Activated B cell treated with CpG ODN at 0.5 μM for 24 hours (primary cell): ENCODE results near the gene CROCC2. TPM values are rescaled to one million over a fixed set of nuclear protein-coding genes. Genes with fewer than 3 reads are reported as not detected.
A peak's percentile ranks its signal among the peaks of the same experiment; 100 is the strongest.

Experiments used
- ATAC-seq: fragments of 200-7000 bp; cut with Tn5 transposase; one replicate; pipeline ENCODE4 v1.10.0; 2021; ENCODE audit warnings: low read depth, mild to moderate bottlenecking, moderate library complexity
- CTCF ChIA-PET: fragments of 350-600 bp; sonication (Branson Sonifier 250); formaldehyde crosslinking; loops from one replicate; lab custom pipeline; 2021; ENCODE audit warnings: antibody characterized with exemption; lab: Charles Lee
- POLR2A ChIA-PET: fragments of 350-600 bp; sonication (Branson Sonifier 250); formaldehyde crosslinking; loops from one replicate; lab custom pipeline; 2021; ENCODE audit warnings: antibody characterized with exemption; lab: Charles Lee
- DNase-seq: peaks from one replicate; pipeline ENCODE4 v3.0.0; 2022
- H3K27ac Mint-ChIP-seq: one replicate; pipeline ENCODE4 v1.8.0; 2020; ENCODE audit warnings: mixed read lengths
- H3K27me3 Mint-ChIP-seq: one replicate; pipeline ENCODE4 v1.8.0; 2021; ENCODE audit warnings: mixed read lengths
- H3K36me3 Mint-ChIP-seq: one replicate; pipeline ENCODE4 v1.8.0; 2021; ENCODE audit warnings: low read depth, mixed read lengths
- H3K4me1 Mint-ChIP-seq: one replicate; pipeline ENCODE4 v1.8.0; 2021; ENCODE audit warnings: mixed read lengths
- H3K4me3 Mint-ChIP-seq: one replicate; pipeline ENCODE4 v1.8.0; 2020; ENCODE audit warnings: mild to moderate bottlenecking, mixed read lengths
- H3K9me3 Mint-ChIP-seq: one replicate; pipeline ENCODE4 v1.8.0; 2020; ENCODE audit warnings: mixed read lengths
- intact Hi-C: fragments of 100-400 bp; cut with micrococcal nuclease; formaldehyde crosslinking; loops from one replicate; pipeline ENCODE4 v1.15.1; 2024
- total RNA-seq: library from RNA; stranded (reverse); gene quantifications from 2 replicates; pipeline ENCODE4 v1.2.3, GENCODE V29; 2022
- TF ChIP-seq, protein P1 (sequence below): fragments of 200-600 bp; IDR thresholded peaks from one replicate; pipeline ENCODE4 v1.8.0; 2022; ENCODE audit warnings: antibody characterized with exemption, mild to moderate bottlenecking

Gene CROCC2
- total RNA-seq, 1 donor from 2014 or later = not detected

DNA sequence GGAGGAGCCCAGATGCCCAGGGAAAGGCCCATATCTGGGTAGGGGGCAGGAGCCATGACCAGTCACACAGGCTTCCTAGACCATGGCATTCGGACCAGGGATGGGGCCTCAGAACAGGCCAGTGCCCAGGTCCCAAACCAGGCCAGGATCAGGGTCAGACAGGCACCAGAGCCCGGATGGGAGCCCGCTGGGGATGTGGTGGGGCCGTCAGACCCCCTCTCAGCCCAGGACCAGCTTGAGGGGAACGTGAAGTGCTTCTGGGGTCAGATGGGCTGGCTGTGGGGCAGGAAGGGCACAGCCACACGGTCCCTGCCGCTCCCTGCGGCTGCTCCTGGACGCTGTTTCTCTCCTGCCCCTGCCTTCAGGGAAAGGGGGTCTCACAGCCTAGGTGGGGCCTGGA, 131.4 kb downstream of the CROCC2 start:
- CTCF ChIA-PET = no interaction called here

DNA sequence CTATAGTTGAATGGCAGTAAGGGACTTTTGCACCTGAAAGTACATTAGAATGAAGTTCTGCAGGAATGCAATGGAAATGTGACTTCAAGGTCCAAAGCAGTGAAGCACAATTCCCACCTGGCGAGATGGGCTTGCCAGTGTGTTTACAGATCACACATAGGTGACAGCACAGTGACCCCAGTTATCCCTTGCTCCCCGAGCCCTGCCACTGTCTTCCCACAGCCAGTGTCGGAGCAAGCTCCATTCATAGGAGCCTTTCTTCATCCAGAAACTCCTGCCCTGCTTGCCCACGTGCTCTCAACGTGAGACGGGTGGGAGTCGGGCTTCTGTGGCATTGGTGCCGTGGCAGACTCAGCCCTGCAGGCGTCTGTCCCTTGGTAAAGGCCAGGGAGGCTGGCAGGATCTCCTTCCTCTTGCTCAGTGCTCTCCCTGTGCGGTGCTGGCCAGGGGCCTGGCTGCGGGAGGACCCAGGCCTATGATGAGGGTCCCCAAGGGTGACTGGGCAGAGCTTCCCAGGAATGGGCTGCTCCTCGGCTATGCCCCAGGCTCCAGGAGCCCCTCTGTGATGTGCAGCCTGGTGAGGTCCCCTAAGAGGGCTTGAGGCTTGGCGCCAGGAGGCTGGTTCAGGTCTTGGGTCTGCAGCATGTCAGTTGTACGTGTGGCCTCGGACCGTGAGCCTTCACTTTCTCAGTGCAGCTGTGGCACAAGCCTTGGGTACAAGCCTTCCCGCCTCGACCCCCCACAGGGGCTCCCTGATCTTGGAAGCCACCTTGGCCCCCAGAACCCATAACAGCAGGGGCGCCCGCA, 132.4 kb downstream of the CROCC2 start:
- ATAC-seq (no peak), DNase-seq (no peak)
- Mint-ChIP-seq H3K27me3 (no peaks in the 10 kb centered on the region), H3K27ac (peak overlapping the region; percentile 82), H3K4me1 (peaks cover 68% of the 10 kb centered on the region), H3K9me3 (no peaks in the 10 kb centered on the region), H3K36me3 (peaks cover 11% of the 10 kb centered on the region), H3K4me3 (peak overlapping the region; percentile 84)
- intact Hi-C loops = loop anchor here (5.0 kb wide), 2 partner anchors 319 to 844 kb away; partner anchors contain the start of gene FARP2
- POLR2A ChIA-PET = interaction anchor here (0.5 to 1.7 kb wide), 3 partner anchors 55 to 775 kb away, joined by 3 to 6 read pairs (median 5); no protein-coding TSS in a partner anchor
- TF ChIP-seq, protein P1, sequence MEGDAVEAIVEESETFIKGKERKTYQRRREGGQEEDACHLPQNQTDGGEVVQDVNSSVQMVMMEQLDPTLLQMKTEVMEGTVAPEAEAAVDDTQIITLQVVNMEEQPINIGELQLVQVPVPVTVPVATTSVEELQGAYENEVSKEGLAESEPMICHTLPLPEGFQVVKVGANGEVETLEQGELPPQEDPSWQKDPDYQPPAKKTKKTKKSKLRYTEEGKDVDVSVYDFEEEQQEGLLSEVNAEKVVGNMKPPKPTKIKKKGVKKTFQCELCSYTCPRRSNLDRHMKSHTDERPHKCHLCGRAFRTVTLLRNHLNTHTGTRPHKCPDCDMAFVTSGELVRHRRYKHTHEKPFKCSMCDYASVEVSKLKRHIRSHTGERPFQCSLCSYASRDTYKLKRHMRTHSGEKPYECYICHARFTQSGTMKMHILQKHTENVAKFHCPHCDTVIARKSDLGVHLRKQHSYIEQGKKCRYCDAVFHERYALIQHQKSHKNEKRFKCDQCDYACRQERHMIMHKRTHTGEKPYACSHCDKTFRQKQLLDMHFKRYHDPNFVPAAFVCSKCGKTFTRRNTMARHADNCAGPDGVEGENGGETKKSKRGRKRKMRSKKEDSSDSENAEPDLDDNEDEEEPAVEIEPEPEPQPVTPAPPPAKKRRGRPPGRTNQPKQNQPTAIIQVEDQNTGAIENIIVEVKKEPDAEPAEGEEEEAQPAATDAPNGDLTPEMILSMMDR = no peak
- CTCF ChIA-PET = no interaction called here

More for the DNA sequence above, 131.4 kb downstream of the CROCC2 start:
- Mint-ChIP-seq H3K4me3 (peak overlapping the region; percentile 84), H3K27me3 (no peaks in the 10 kb centered on the region), H3K36me3 (peaks cover 7% of the 10 kb centered on the region), H3K4me1 (peaks cover 57% of the 10 kb centered on the region), H3K27ac (peak overlapping the region; percentile 83), H3K9me3 (no peaks in the 10 kb centered on the region)
- TF ChIP-seq, protein P1 = no peak
- intact Hi-C loops = loop anchor here (5.0 kb wide), 2 partner anchors 320 to 845 kb away; partner anchors contain the start of gene FARP2
- POLR2A ChIA-PET = interaction anchor here (0.6 to 1.7 kb wide), 2 partner anchors 48 to 73 kb away, joined by 6 to 7 read pairs; no protein-coding TSS in a partner anchor
- ATAC-seq (no peak), DNase-seq (no peak)

DNA sequence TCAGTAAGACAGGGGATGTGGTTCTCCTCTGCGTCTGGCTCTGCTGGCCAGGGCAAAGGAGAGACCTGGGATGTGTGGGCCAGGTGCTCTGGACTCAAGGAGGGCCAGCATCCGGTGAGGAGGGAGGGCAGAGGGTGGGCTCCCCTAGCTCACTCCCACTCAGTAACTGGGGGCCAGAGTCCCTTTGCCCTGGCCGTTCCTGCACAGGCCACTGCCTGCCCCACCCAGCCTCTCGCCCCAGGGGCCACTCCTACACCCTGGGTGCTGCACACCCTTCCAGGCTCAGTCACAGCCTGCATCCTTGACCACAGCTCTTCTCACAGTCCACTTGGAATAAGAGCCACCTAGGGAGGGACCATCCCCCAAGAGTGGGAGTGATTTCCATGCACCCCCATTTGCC, 133.3 kb downstream of the CROCC2 start:
- TF ChIP-seq, protein P1 = no peak
- H3K4me1 Mint-ChIP-seq = peaks cover 72% of the 10 kb centered on the region
- ChIA-PET CTCF (no interaction called here), POLR2A (interaction anchor here (0.5 kb wide), 1 partner anchor 774 kb away, joined by 5 read pairs; no protein-coding TSS in a partner anchor)
- DNase-seq (no peak), ATAC-seq (no peak)
- H3K4me3 Mint-ChIP-seq = peak overlapping the region; percentile 44
- intact Hi-C loops = loop anchor here (5.0 kb wide), 2 partner anchors 318 to 843 kb away; partner anchors contain the start of gene FARP2
- H3K9me3 Mint-ChIP-seq = no peaks in the 10 kb centered on the region
- H3K36me3 Mint-ChIP-seq = peaks cover 11% of the 10 kb centered on the region
- peak overlapping the region; percentile 96 for H3K27ac Mint-ChIP-seq
- no peaks in the 10 kb centered on the region for H3K27me3 Mint-ChIP-seq

DNA sequence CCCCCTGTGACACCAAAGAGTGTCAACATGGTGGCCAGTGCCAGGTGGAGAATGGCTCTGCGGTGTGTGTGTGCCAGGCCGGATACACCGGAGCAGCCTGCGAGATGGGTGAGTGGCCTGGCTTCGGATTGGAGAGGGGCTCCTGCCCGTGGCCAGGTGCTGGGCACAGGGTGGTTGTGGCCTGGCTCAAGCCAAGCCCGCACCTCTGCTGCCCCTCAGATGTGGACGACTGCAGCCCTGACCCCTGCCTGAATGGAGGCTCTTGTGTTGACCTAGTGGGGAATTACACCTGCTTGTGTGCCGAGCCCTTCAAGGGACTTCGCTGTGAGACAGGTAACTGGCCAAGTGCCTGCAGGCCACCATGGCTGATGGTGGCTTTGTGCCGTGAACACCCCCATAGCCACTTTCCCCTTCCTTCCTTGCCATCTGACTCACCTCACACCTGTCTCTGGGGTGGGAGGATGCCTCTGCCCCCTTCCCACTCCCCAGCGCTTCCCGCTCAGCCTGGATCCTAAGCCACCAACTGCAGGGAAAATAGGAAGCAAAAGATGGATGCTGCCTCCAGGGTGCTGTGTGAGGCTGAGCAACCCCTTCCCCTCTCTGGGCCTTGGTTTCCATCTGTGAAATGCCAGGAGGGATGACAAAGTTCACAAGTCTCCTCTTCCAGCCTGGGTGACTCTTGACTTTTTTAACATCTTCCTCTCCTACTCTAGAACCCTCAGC, 134.1 kb downstream of the CROCC2 start:
- Mint-ChIP-seq H3K27ac (peak overlapping the region; percentile 96), H3K9me3 (no peaks in the 10 kb centered on the region), H3K27me3 (no peaks in the 10 kb centered on the region), H3K36me3 (peaks cover 15% of the 10 kb centered on the region), H3K4me1 (peaks cover 72% of the 10 kb centered on the region), H3K4me3 (peak overlapping the region; percentile 74)
- CTCF ChIA-PET = no interaction called here
- intact Hi-C loops = loop anchor here (2.0 to 5.0 kb wide), 3 partner anchors 25 to 277 kb away; partner anchors contain the start of genes HDLBP and SEPTIN2
- DNase-seq (no peak), ATAC-seq (no peak)
- POLR2A ChIA-PET = interaction anchor here (1.3 to 1.4 kb wide), 2 partner anchors 42 to 60 kb away, joined by 3 to 6 read pairs; partner anchors contain the start of gene SNED1
- TF ChIP-seq, protein P1 = no peak
